PC-3 (cell line): ENCODE results near the gene ANGPTL8. TPM values are rescaled to one million over a fixed set of nuclear protein-coding genes. Genes with fewer than 3 reads are reported as not detected.

ENCODE experiments used
- ATAC-seq: fragments of 200-7000 bp; cut with Tn5 transposase; 2 replicates; pipeline ENCODE4 v1.9.1; 2020; ENCODE audit warnings: mild to moderate bottlenecking, moderate library complexity
- BruUV-seq: library from RNA; stranded (reverse); fragments of 400-500 nt; replicated peaks from 2 replicates; lab custom pipeline; 2021; lab: Mats Ljungman, UMichigan
- CTCF ChIA-PET: fragments of 300-600 bp; sonication (Branson Sonifier 250); formaldehyde crosslinking; loops from one replicate; lab custom pipeline; 2022; ENCODE audit warnings: antibody characterized with exemption; lab: Charles Lee
- POLR2A ChIA-PET: fragments of 300-600 bp; sonication (Branson Sonifier 250); formaldehyde crosslinking; loops from one replicate; lab custom pipeline; 2022; ENCODE audit warnings: antibody characterized with exemption; ENCODE audit not compliant: unreplicated experiment; lab: Charles Lee
- DNase-seq: peaks from one replicate; pipeline ENCODE4 v3.0.0-alpha.2; 2015
- H2AFZ ChIP-seq: fragments of 300-600 bp; sonication (generic); 2 replicates; pipeline ENCODE4 v1.6.0; 2016; ENCODE audit warnings: antibody characterized with exemption, low read length
- H3F3A ChIP-seq: fragments of 300-600 bp; sonication (generic); one replicate; pipeline ENCODE4 v1.6.0; 2017; ENCODE audit warnings: antibody characterized with exemption, low read length, control low read depth, mild to moderate bottlenecking; ENCODE audit not compliant: unreplicated experiment
- H3K27ac ChIP-seq: fragments of 300-600 bp; sonication (generic); 2 replicates; pipeline ENCODE4 v1.5.1; 2016; ENCODE audit warnings: mild to moderate bottlenecking, low read length
- H3K27me3 ChIP-seq: fragments of 300-600 bp; sonication (generic); 2 replicates; pipeline ENCODE4 v1.6.1; 2016; ENCODE audit warnings: low read length, mixed read lengths
- H3K36me3 ChIP-seq: fragments of 300-600 bp; sonication (generic); 2 replicates; pipeline ENCODE4 v1.6.1; 2016; ENCODE audit warnings: low read depth, mixed run types, low read length, mixed read lengths
- H3K4me1 ChIP-seq: fragments of 300-600 bp; sonication (generic); 2 replicates; pipeline ENCODE4 v1.5.1; 2016; ENCODE audit warnings: low read length; ENCODE audit not compliant: insufficient read depth
- H3K4me2 ChIP-seq: fragments of 300-600 bp; sonication (generic); 2 replicates; pipeline ENCODE4 v1.6.0; 2016; ENCODE audit warnings: low read length
- H3K4me3 ChIP-seq: fragments of 300-600 bp; sonication (generic); 2 replicates; pipeline ENCODE4 v1.5.1; 2016; ENCODE audit warnings: mild to moderate bottlenecking, low read length, mixed read lengths
- H3K79me2 ChIP-seq: fragments of 300-600 bp; sonication (generic); 2 replicates; pipeline ENCODE4 v1.6.1; 2017; ENCODE audit warnings: low read length, mixed read lengths
- H3K9ac ChIP-seq: fragments of 300-600 bp; sonication (generic); 2 replicates; pipeline ENCODE4 v1.6.0; 2016; ENCODE audit warnings: mild to moderate bottlenecking, low read length
- H3K9me2 ChIP-seq: fragments of 300-600 bp; sonication (generic); replicated peaks from 2 replicates; pipeline ENCODE4 v1.6.1; 2016; ENCODE audit warnings: mixed run types, low read length, mixed read lengths
- H3K9me3 ChIP-seq: fragments of 300-600 bp; sonication (generic); 2 replicates; pipeline ENCODE4 v1.6.1; 2016; ENCODE audit warnings: low read length, mixed read lengths
- H4K20me1 ChIP-seq: fragments of 300-600 bp; sonication (generic); 2 replicates; pipeline ENCODE4 v1.6.1; 2016; ENCODE audit warnings: low read length, mixed read lengths
- EZH2 ChIP-seq: fragments of 300-600 bp; sonication (generic); IDR thresholded peaks from one replicate; pipeline ENCODE4 v1.6.1; 2017; ENCODE audit warnings: antibody characterized with exemption, mild to moderate bottlenecking, low read length; ENCODE audit not compliant: unreplicated experiment
- EZH2phosphoT487 ChIP-seq: fragments of 300-600 bp; sonication (generic); IDR thresholded peaks from 2 replicates; pipeline ENCODE4 v1.6.1; 2018; ENCODE audit warnings: mild to moderate bottlenecking, antibody characterized with exemption, low read length, borderline replicate concordance
- intact Hi-C: fragments of 100-400 bp; cut with micrococcal nuclease; formaldehyde crosslinking; loops from 2 replicates; pipeline ENCODE4 v1.9.0; 2023
- total RNA-seq: library from RNA; depleted of rRNA; stranded (reverse); fragments of >200 nt; gene quantifications from 2 replicates; pipeline ENCODE4 v1.2.3, GENCODE V29; 2014
- TF ChIP-seq, protein P1 (sequence below): fragments of 300-600 bp; sonication (generic); conservative IDR thresholded peaks from 2 replicates; pipeline ENCODE4 v1.5.1; 2017; ENCODE audit warnings: antibody characterized with exemption, low read depth, mild to moderate bottlenecking, low read length

The ANGPTL8 gene
- total RNA-seq, 1 experiment from 2014 or later = not detected

- Histone ChIP-seq H4K20me1 (no peaks in the 10 kb centered on the region), H3K4me2 (no peak overlapping the region), H3K4me3 (no peak overlapping the region), H3F3A (no peaks in the 10 kb centered on the region), H2AFZ (no peak overlapping the region), H3K27ac (no peak overlapping the region), H3K9ac (no peak overlapping the region), H3K36me3 (peaks cover 17% of the 10 kb centered on the region), H3K9me3 (0 out of 2 replicates have a peak, but pooled peaks cover under 1% of the 10 kb centered on the region), H3K9me2 (no peaks in the 10 kb centered on the region), H3K4me1 (no peaks in the 10 kb centered on the region), H3K79me2 (no peaks in the 10 kb centered on the region), H3K27me3 (no peaks in the 10 kb centered on the region)
- DNase-seq (no peak), ATAC-seq (no peak)
- intact Hi-C loops = no loop called here
- CTCF ChIA-PET = no interaction called here
- TF ChIP-seq EZH2phosphoT487 (no peak), EZH2 (no peak)
- TF ChIP-seq, protein P1, sequence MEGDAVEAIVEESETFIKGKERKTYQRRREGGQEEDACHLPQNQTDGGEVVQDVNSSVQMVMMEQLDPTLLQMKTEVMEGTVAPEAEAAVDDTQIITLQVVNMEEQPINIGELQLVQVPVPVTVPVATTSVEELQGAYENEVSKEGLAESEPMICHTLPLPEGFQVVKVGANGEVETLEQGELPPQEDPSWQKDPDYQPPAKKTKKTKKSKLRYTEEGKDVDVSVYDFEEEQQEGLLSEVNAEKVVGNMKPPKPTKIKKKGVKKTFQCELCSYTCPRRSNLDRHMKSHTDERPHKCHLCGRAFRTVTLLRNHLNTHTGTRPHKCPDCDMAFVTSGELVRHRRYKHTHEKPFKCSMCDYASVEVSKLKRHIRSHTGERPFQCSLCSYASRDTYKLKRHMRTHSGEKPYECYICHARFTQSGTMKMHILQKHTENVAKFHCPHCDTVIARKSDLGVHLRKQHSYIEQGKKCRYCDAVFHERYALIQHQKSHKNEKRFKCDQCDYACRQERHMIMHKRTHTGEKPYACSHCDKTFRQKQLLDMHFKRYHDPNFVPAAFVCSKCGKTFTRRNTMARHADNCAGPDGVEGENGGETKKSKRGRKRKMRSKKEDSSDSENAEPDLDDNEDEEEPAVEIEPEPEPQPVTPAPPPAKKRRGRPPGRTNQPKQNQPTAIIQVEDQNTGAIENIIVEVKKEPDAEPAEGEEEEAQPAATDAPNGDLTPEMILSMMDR = no peak
- no TSS peak for BruUV-seq
- POLR2A ChIA-PET = no interaction called here
Measured at GRCh38 chr19:11226716-11227166, 12.7 kb upstream of the ANGPTL8 start.

DNA sequence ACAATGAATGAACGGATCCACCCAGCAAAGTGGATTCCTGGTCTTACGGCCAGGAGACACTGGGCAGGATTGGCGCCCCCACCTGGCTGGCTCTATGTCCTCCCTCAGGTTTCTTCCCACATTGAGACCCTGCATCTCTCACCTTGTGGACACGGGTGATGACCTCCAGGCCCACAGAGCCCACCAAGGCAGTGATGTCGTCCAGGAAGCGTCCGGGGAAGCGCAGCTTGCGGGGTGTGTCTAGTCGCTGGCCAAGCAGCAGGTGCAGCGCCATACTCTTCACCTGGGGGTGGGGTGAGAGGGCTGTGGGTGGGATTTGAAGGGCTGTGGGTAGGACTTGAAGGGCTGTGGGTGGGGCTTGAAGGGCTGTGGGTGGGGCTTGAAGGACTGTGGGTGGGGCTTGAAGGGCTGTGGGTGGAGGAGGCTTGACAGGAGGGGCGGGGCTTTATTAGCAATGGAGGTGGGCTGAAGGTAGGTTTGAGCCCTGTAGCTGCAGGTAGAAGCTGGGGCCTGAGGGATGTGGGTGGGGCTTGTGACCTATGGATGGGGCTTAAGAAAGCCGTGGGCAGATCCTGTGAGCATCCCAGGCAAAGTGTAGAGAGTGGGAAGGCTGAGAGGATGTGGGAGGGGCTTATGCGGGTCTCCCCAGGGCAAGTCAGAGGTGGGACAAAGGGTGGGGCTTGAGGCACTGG is 12.1 kb upstream of the ANGPTL8 start:
- Histone ChIP-seq H3K4me3 (no peak overlapping the region), H3K36me3 (peaks cover 11% of the 10 kb centered on the region), H3K4me2 (no peak overlapping the region), H3K27ac (no peak overlapping the region), H3K9me3 (no peaks in the 10 kb centered on the region), H4K20me1 (no peaks in the 10 kb centered on the region), H3K79me2 (no peaks in the 10 kb centered on the region), H3F3A (no peaks in the 10 kb centered on the region), H3K9me2 (no peaks in the 10 kb centered on the region), H2AFZ (no peak overlapping the region), H3K27me3 (no peaks in the 10 kb centered on the region), H3K4me1 (no peaks in the 10 kb centered on the region), H3K9ac (no peak overlapping the region)
- CTCF ChIA-PET = no interaction called here
- DNase-seq (peak; percentile 42), ATAC-seq (peak; percentile 65)
- POLR2A ChIA-PET = no interaction called here
- BruUV-seq = no TSS peak
- TF ChIP-seq EZH2 = no peak
- TF ChIP-seq, protein P1 = peak; percentile 75
- no peak for TF ChIP-seq EZH2phosphoT487
- intact Hi-C loops = no loop called here
